ENCODE results near the gene ATG7. TPM values are rescaled to one million over a fixed set of nuclear protein-coding genes. Genes with fewer than 3 reads are reported as not detected.
"Not testable (repeated sequence)": the region's sequence is repeated elsewhere in the genome, so short reads cannot be mapped to it uniquely, and the experiment has no call there.

Gene ATG7
- total RNA-seq, 1 donor from 2014 or later: 45.2 TPM

- Mint-ChIP-seq H3K27me3 (ENCODE audit: low read depth) (no peaks in the 10 kb centered on the region), H3K27ac (no peak overlapping the region), H3K4me3 (ENCODE audit: low read depth) (no peak overlapping the region), H3K9me3 (no peaks in the 10 kb centered on the region), H3K4me1 (ENCODE audit: low read depth) (peaks cover 2% of the 10 kb centered on the region), H3K36me3 (ENCODE audit: low read depth) (no peaks in the 10 kb centered on the region)
- no peak for DNase-seq (ENCODE audit: low spot score)
- intact Hi-C loops (cut with micrococcal nuclease): no loop called here
These were observed 236.4 kb downstream of the ATG7 start for GRCh38 chr3:11508346-11509172.

GRCh38 chr3:11509173-11510000 lies 237.2 kb downstream of the ATG7 start:
- Mint-ChIP-seq H3K27ac (no peak overlapping the region), H3K36me3 (ENCODE audit: low read depth) (no peaks in the 10 kb centered on the region), H3K9me3 (no peaks in the 10 kb centered on the region), H3K27me3 (ENCODE audit: low read depth) (no peaks in the 10 kb centered on the region), H3K4me1 (ENCODE audit: low read depth) (peaks cover 4% of the 10 kb centered on the region), H3K4me3 (ENCODE audit: low read depth) (no peak overlapping the region)
- no peak for DNase-seq (ENCODE audit: low spot score)
- intact Hi-C loops (cut with micrococcal nuclease): no loop called here

DNA sequence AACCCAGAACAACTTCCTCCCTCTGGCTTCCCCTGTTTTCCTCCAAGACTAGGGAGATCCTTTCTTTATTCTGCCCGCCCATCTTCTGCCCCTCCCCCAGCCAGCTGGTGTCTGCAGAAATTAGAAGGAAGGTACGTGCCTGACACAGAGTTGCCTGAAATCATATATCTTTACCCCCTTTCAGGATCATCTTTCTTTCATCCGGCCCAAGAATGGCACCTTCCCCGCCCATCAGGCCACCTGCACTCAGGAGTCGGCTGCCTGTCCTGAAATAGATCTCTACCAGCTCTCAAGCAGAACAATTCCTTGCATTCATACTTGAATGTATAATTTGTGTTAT lies 237.8 kb downstream of the ATG7 start:
- no peaks in the 10 kb centered on the region for H3K9me3 Mint-ChIP-seq
- no peak overlapping the region for H3K27ac Mint-ChIP-seq
- peaks cover 6% of the 10 kb centered on the region for H3K4me1 Mint-ChIP-seq (ENCODE audit: low read depth)
- intact Hi-C loops (cut with micrococcal nuclease): no loop called here
- no peak overlapping the region for H3K4me3 Mint-ChIP-seq (ENCODE audit: low read depth)
- no peak for DNase-seq (ENCODE audit: low spot score)
- H3K36me3 Mint-ChIP-seq (ENCODE audit: low read depth): no peaks in the 10 kb centered on the region
- H3K27me3 Mint-ChIP-seq (ENCODE audit: low read depth): no peaks in the 10 kb centered on the region

- H3K27ac Mint-ChIP-seq: no peak overlapping the region
- H3K9me3 Mint-ChIP-seq: no peaks in the 10 kb centered on the region
These were observed 238.2 kb downstream of the ATG7 start for GRCh38 chr3:11510356-11510755.

GRCh38 chr3:11511606-11512005 lies 239.4 kb downstream of the ATG7 start:
- H3K27me3 Mint-ChIP-seq (ENCODE audit: low read depth); intact Hi-C loops (cut with micrococcal nuclease); H3K4me1 Mint-ChIP-seq (ENCODE audit: low read depth); H3K9me3 Mint-ChIP-seq; H3K4me3 Mint-ChIP-seq (ENCODE audit: low read depth); H3K27ac Mint-ChIP-seq; H3K36me3 Mint-ChIP-seq (ENCODE audit: low read depth); DNase-seq (ENCODE audit: low spot score): not testable (repeated sequence)

More at GRCh38 chr3:11510356-11510755, 238.2 kb downstream of the ATG7 start:
- no peak overlapping the region for H3K4me3 Mint-ChIP-seq (ENCODE audit: low read depth)
- H3K36me3 Mint-ChIP-seq (ENCODE audit: low read depth): no peaks in the 10 kb centered on the region
- H3K27me3 Mint-ChIP-seq (ENCODE audit: low read depth): no peaks in the 10 kb centered on the region
- H3K4me1 Mint-ChIP-seq (ENCODE audit: low read depth): peaks cover 6% of the 10 kb centered on the region
- intact Hi-C loops (cut with micrococcal nuclease): no loop called here
- DNase-seq (ENCODE audit: low spot score): no peak

- H3K27me3 Mint-ChIP-seq (ENCODE audit: low read depth); DNase-seq (ENCODE audit: low spot score); H3K4me1 Mint-ChIP-seq (ENCODE audit: low read depth); H3K9me3 Mint-ChIP-seq; H3K36me3 Mint-ChIP-seq (ENCODE audit: low read depth); H3K27ac Mint-ChIP-seq; intact Hi-C loops (cut with micrococcal nuclease); H3K4me3 Mint-ChIP-seq (ENCODE audit: low read depth): not testable (repeated sequence)
These were observed 241.1 kb downstream of the ATG7 start for GRCh38 chr3:11513125-11513816.

DNA sequence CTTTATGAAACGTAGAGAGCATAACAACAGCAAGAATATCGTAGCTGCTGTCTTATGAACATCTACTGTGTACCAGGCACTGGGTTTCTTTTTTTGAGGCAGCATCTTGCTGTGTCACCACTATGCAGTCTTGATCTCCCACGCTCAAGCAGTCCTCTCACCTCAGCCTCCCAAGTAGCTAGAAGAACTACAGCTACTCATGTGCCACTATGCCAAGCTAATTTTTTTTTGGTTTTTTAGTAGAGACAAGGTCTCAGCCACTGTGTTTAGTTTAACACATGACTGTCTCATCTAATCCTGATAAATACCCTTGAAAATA lies 241.6 kb downstream of the ATG7 start:
- intact Hi-C loops (cut with micrococcal nuclease): no loop called here
- Mint-ChIP-seq H3K36me3 (ENCODE audit: low read depth) (no peaks in the 10 kb centered on the region), H3K9me3 (no peaks in the 10 kb centered on the region), H3K4me3 (ENCODE audit: low read depth) (no peak overlapping the region), H3K27me3 (ENCODE audit: low read depth) (no peaks in the 10 kb centered on the region), H3K27ac (no peak overlapping the region), H3K4me1 (ENCODE audit: low read depth) (peaks cover 4% of the 10 kb centered on the region)
- no peak for DNase-seq (ENCODE audit: low spot score)

DNA sequence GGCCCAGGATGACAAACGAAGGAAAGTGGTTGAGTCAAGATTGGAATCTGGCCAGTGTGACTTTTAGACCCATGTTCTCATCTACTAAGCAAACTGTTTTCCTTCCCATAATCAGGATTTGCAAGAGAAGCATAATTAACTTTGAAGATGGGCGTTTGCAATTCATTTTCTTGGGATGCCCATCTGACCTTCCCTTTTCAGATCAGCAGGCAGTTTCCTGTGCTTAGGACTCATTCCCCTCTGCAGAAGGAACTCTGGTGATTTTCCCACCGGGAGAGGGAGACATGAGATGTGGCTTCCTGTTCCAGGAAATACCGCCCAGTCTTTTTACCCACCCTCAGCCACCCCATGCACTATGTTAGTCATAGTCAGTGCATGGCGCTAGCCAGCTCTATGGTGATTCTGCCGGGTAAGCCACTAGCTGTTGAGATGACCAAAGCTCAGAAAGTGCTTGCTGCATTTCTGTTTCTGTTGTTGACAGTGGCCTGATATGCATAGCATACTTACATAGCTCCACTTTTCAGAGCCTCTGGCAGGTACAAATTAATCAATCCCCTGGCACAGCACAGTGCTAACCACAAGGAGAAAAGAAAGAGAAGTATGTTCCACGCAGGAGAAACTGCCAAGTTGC lies 242.1 kb downstream of the ATG7 start:
- Mint-ChIP-seq H3K4me3 (ENCODE audit: low read depth) (no peak overlapping the region), H3K36me3 (ENCODE audit: low read depth) (no peaks in the 10 kb centered on the region), H3K27me3 (ENCODE audit: low read depth) (no peaks in the 10 kb centered on the region), H3K4me1 (ENCODE audit: low read depth) (peaks cover 4% of the 10 kb centered on the region), H3K9me3 (no peaks in the 10 kb centered on the region), H3K27ac (no peak overlapping the region)
- DNase-seq (ENCODE audit: low spot score): no peak
- intact Hi-C loops (cut with micrococcal nuclease): no loop called here

GRCh38 chr3:11517601-11518000 lies 245.4 kb downstream of the ATG7 start:
- intact Hi-C loops (cut with micrococcal nuclease): no loop called here
- H3K27ac Mint-ChIP-seq: no peak overlapping the region
- no peak overlapping the region for H3K4me3 Mint-ChIP-seq (ENCODE audit: low read depth)
- no peaks in the 10 kb centered on the region for H3K27me3 Mint-ChIP-seq (ENCODE audit: low read depth)
- H3K4me1 Mint-ChIP-seq (ENCODE audit: low read depth): peaks cover 4% of the 10 kb centered on the region
- no peak for DNase-seq (ENCODE audit: low spot score)
- no peaks in the 10 kb centered on the region for H3K36me3 Mint-ChIP-seq (ENCODE audit: low read depth)
- no peaks in the 10 kb centered on the region for H3K9me3 Mint-ChIP-seq

GRCh38 chr3:11521167-11521566 lies 249.0 kb downstream of the ATG7 start:
- Mint-ChIP-seq H3K9me3 (no peaks in the 10 kb centered on the region), H3K4me1 (ENCODE audit: low read depth) (no peaks in the 10 kb centered on the region), H3K27ac (no peak overlapping the region), H3K36me3 (ENCODE audit: low read depth) (no peaks in the 10 kb centered on the region), H3K4me3 (ENCODE audit: low read depth) (no peak overlapping the region), H3K27me3 (ENCODE audit: low read depth) (no peaks in the 10 kb centered on the region)
- DNase-seq (ENCODE audit: low spot score): no peak
- intact Hi-C loops (cut with micrococcal nuclease): no loop called here

DNA sequence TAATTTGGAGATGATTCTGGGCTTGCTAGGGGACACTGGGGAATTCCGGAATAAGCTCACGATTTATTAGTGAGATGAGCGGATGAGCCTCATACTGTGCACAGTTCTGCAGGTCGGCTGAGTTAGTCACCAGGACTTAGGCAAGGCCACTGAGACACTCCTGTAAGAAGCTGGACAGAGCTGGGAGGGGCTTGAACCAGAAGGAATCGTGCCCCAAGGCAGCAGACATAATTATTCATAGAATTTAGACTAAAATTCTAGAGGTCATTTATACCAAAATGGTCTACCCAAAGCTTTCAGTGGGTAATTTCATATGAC lies 250.2 kb downstream of the ATG7 start:
- DNase-seq (ENCODE audit: low spot score): no peak
- no peak overlapping the region for H3K27ac Mint-ChIP-seq
- H3K27me3 Mint-ChIP-seq (ENCODE audit: low read depth): no peaks in the 10 kb centered on the region
- no peaks in the 10 kb centered on the region for H3K36me3 Mint-ChIP-seq (ENCODE audit: low read depth)
- H3K9me3 Mint-ChIP-seq: no peaks in the 10 kb centered on the region
- no peaks in the 10 kb centered on the region for H3K4me1 Mint-ChIP-seq (ENCODE audit: low read depth)
- no peak overlapping the region for H3K4me3 Mint-ChIP-seq (ENCODE audit: low read depth)
- intact Hi-C loops (cut with micrococcal nuclease): no loop called here

DNA sequence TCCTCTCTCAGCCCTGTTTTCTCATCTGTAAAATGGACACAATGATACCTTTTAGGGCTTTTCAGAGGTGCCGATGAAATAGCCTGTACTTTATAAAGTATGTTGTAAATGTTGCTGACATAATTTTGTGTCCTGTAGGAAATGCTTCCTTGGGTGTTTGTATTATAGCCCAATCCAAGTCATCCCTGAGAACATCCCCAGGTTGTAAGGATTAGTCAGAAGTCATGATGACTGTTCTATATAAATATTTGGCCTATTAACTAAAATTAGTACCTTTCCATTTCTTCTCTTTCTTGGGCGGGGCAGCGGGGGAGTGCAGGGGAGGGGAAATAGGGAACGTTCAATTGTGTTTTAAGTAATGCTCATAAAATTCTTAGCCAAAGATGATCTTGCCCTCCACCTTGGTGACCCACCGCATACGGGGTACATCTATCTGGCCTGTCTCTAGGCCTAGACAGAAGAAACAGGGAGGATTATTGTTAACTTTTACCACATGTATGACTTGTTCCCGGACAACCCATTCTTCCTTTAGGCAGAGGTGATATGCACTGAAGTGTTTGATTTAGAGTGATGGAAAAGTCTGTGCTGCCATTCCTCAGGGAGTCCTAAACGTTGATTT lies 250.9 kb downstream of the ATG7 start:
- no peak overlapping the region for H3K4me3 Mint-ChIP-seq (ENCODE audit: low read depth)
- H3K9me3 Mint-ChIP-seq: no peaks in the 10 kb centered on the region
- no peak for DNase-seq (ENCODE audit: low spot score)
- peaks cover 3% of the 10 kb centered on the region for H3K36me3 Mint-ChIP-seq (ENCODE audit: low read depth)
- H3K27ac Mint-ChIP-seq: no peak overlapping the region
- H3K27me3 Mint-ChIP-seq (ENCODE audit: low read depth): no peaks in the 10 kb centered on the region
- intact Hi-C loops (cut with micrococcal nuclease): no loop called here
- H3K4me1 Mint-ChIP-seq (ENCODE audit: low read depth): no peaks in the 10 kb centered on the region

All from activated T-helper 2 cell treated with anti-CD3 and anti-CD28 coated beads, Interferon-gamma antibody, Interleukin-2, Interleukin-4, amounts not matched to agents 10 μg/mL and 5 μg/mL and 100 μg/mL, durations not matched to agents 14 hours and 24 hours and 36 hours (primary cell).